ENCODE results near the gene SAMD9L.

DNA sequence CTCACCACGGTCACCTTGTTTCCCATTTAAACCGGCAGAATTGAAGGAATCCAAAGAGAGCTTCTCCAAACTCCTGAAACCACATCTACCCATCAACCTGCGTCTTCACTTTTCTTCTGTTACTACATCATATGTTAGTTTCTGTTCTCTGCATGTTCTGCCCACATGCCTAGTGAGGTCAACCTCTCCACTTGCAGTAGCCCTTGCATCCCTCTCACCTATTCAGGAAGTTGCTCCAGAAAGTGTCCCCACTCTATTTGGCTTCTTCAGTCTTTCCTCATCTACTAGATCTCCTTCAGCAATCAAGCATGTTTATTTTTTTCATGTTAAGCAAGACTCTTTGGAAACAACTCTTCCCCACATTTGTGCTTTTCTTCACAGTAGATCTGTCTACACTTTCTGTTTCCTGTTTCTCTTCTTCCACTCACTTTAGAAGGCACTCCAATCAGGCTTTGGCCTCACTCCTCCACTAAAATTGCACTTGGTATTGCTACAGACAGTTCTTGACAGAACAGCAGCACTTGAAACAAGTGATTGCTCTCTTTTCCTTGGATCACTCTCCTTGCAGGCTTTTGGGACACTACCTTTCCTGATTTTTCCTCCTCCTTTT is 7.5 kb downstream of the SAMD9L start:
- TF ChIP-seq CTCF (IDR thresholded peaks at IDR 0.05) (no peak), POLR2A (IDR thresholded peaks at IDR 0.05) (no peak)
